SJCRH30 (cell line): ENCODE results near the gene KLHDC9. TPM values are rescaled to one million over a fixed set of nuclear protein-coding genes. Genes with fewer than 3 reads are reported as not detected.
A peak's percentile ranks its signal among the peaks of the same experiment; 100 is the strongest.
"Not testable (repeated sequence)": the region's sequence is repeated elsewhere in the genome, so short reads cannot be mapped to it uniquely, and the experiment has no call there.

Experiments used
- DNase-seq, 2 experiments: peaks; one replicate each; pipeline ENCODE4 v3.0.0-alpha.2; 2015 to 2020
- H3K27ac ChIP-seq: fragments of 250-450 bp; sonication (Bioruptor Pico); 2 replicates; pipeline ENCODE4 v1.5.1; 2020; ENCODE audit warnings: mild to moderate bottlenecking, moderate library complexity
- H3K27me3 ChIP-seq: fragments of 250-450 bp; sonication (Bioruptor Pico); 2 replicates; pipeline ENCODE4 v1.5.1; 2020; ENCODE audit warnings: mild to moderate bottlenecking, moderate library complexity
- H3K36me3 ChIP-seq: fragments of 250-450 bp; sonication (Bioruptor Pico); 2 replicates; pipeline ENCODE4 v1.5.1; 2020; ENCODE audit warnings: mild to moderate bottlenecking, moderate library complexity
- H3K4me1 ChIP-seq: fragments of 250-450 bp; sonication (Bioruptor Pico); 2 replicates; pipeline ENCODE4 v1.5.1; 2020; ENCODE audit warnings: mild to moderate bottlenecking, moderate library complexity
- H3K4me3 ChIP-seq: fragments of 250-450 bp; sonication (Bioruptor Pico); 2 replicates; pipeline ENCODE4 v1.5.1; 2020; ENCODE audit warnings: mild to moderate bottlenecking, moderate library complexity
- H3K9me3 ChIP-seq: fragments of 250-450 bp; sonication (Bioruptor Pico); replicated peaks from 2 replicates; pipeline ENCODE4 v1.5.1; 2020; ENCODE audit warnings: mild to moderate bottlenecking, moderate library complexity
- total RNA-seq: library from RNA; depleted of rRNA; stranded (reverse); fragments of >200 nt; shearing (Covaris generic); gene quantifications from 2 replicates; pipeline ENCODE4 v1.2.3, GENCODE V29; 2014; rRNA removed

KLHDC9 gene
- not detected in 2 replicates for total RNA-seq

GRCh38 chr1:161098210-161099068 is at the start of gene KLHDC9:
KLHDC9 (plus strand) TSS chr1:161098361; CDS start chr1:161098536, 175 bp downstream.
- H3K36me3 ChIP-seq, result peaks cover 16% of the 10 kb centered on the region
- no peaks in the 10 kb centered on the region for H3K4me1 ChIP-seq
- no peaks in the 10 kb centered on the region for H3K27me3 ChIP-seq
- no peak for DNase-seq
- H3K27ac ChIP-seq, result no peak within 1 kb of the TSS
- H3K4me3 ChIP-seq, result no peak within 1 kb of the TSS
- H3K9me3 ChIP-seq, result no peaks in the 10 kb centered on the region

DNA sequence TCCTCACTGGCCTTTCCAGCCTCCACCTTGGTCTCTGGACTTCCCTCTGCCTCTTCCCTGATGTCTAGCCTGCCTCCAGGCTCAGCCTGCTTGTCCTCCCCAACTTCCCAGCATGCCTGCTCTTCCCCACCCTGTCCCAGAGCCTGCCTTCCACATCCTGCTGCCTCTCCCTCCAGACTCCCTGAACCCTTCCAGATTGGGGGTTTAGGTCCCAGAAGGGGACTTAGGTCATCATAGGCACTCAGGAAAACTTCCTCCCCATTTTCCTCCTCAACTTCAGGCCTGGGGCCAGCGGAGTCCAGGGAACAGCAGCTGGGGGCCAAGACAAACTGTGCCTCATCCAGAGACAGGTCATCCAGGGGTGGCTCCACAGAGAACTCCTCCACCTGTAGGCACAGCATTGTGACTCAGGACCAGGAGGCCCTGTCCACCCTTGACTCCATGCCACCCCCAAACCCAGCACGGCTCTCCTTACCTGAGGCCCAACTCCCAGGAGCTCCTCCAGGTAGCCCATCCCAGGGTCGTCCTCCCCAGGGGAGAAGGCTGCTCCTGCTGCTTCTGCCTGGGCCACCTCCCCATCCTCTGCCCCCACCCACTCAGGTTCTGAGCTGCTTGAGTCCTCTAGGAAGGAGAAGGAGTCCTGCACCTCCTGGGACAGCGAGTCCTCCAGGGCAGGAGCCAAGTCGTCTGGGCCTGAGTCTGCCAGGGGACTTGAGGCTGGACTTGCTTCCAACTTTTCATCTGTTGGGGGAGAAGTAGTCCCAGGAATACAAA is 49.0 kb upstream of the KLHDC9 start:
- Histone ChIP-seq H3K4me1 (peaks cover 3% of the 10 kb centered on the region; the same call in 1 of the 2 replicates), H3K9me3 (peaks cover 13% of the 10 kb centered on the region), H3K4me3 (no peak overlapping the region), H3K27ac (no peak overlapping the region), H3K27me3 (no peaks in the 10 kb centered on the region), H3K36me3 (no peaks in the 10 kb centered on the region)
- DNase-seq, result no peak

- no peaks in the 10 kb centered on the region for H3K36me3 ChIP-seq
- no peak for DNase-seq
- no peak overlapping the region for H3K27ac ChIP-seq
- H3K4me1 ChIP-seq, result no peaks in the 10 kb centered on the region
- H3K9me3 ChIP-seq, result peaks cover 13% of the 10 kb centered on the region
- no peaks in the 10 kb centered on the region for H3K27me3 ChIP-seq
- H3K4me3 ChIP-seq, result no peak overlapping the region
These were observed 46.9 kb upstream of the KLHDC9 start for GRCh38 chr1:161051219-161051618.

DNA sequence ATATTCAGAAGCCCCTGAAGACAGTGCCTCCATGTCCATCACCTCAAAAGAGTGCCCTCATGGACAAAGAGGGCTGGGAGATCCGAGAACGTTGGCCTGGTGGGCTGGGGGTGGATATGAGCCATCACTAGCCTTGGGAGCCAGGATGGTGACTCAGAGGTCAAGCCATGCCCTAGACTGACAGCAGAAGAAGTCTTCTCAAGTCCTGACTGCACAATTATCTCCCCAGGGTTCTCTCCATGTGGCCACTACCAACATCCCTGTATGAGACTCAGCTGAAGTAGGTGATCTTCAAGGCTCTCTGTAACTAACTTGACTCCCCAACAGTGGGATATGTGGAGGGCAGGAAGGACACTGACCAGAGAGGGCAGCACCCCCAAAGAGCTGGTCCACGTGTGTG is 45.3 kb upstream of the KLHDC9 start:
- no peak overlapping the region for H3K27ac ChIP-seq
- no peaks in the 10 kb centered on the region for H3K27me3 ChIP-seq
- H3K9me3 ChIP-seq, result 0 out of 2 replicates have a peak, but pooled peaks cover 6% of the 10 kb centered on the region
- no peaks in the 10 kb centered on the region for H3K36me3 ChIP-seq
- H3K4me3 ChIP-seq, result no peak overlapping the region
- H3K4me1 ChIP-seq, result no peaks in the 10 kb centered on the region
- no peak for DNase-seq

DNA sequence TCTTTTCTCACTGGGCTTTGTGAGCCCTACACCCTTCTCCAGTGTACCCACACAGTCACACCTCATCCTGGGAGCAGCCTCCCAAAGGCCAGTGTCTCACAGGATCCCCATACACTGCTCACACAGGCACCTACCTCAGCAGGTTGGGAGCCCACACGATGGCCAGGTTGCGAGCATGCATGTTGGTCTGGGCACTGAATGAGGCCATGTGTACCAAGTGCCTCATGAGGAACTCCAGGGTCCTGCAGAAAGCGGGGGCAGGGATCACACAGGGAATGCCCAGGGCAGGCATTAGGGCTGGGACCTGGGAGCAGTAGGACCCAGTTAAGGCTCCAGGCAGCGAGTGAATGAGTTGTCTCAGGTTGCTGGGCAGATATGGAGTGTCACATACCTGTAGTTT is 43.9 kb upstream of the KLHDC9 start:
- Histone ChIP-seq H3K27me3 (no peaks in the 10 kb centered on the region), H3K27ac (no peak overlapping the region), H3K4me1 (no peaks in the 10 kb centered on the region), H3K4me3 (no peak overlapping the region), H3K9me3 (0 out of 2 replicates have a peak, but pooled peaks cover 6% of the 10 kb centered on the region), H3K36me3 (no peaks in the 10 kb centered on the region)
- no peak for DNase-seq

- Histone ChIP-seq H3K4me1 (no peaks in the 10 kb centered on the region), H3K36me3 (no peaks in the 10 kb centered on the region)
These were observed 43.4 kb upstream of the KLHDC9 start for GRCh38 chr1:161054805-161055204.

GRCh38 chr1:161059293-161059692 is 38.9 kb upstream of the KLHDC9 start:
- no peak overlapping the region for H3K27ac ChIP-seq
- DNase-seq, result no peak
- H3K4me3 ChIP-seq, result no peak overlapping the region
- no peaks in the 10 kb centered on the region for H3K4me1 ChIP-seq
- H3K27me3 ChIP-seq, result no peaks in the 10 kb centered on the region
- H3K9me3 ChIP-seq, result no peaks in the 10 kb centered on the region
- no peaks in the 10 kb centered on the region for H3K36me3 ChIP-seq

More at GRCh38 chr1:161054805-161055204, 43.4 kb upstream of the KLHDC9 start:
- no peaks in the 10 kb centered on the region for H3K27me3 ChIP-seq
- H3K27ac ChIP-seq, result no peak overlapping the region
- DNase-seq, result no peak
- H3K9me3 ChIP-seq, result no peaks in the 10 kb centered on the region
- no peak overlapping the region for H3K4me3 ChIP-seq

DNA sequence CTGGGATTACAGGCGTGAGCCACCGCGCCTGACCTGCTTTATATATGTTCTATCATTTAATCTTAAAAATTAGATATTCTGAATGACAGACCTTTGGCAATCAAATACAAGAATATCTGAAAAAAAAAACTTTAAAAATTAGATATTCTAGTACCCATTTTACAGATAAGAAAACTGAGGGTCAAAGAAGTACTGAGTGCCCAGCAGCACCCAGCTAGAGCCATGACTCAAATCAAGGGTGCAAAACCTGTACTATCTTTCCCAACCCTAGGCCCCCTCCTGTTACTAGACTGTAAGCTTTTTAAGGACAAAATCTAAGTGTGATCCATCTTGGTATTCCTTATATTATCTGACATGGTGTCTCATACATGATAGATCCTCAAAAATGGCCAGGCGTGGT is 36.7 kb upstream of the KLHDC9 start:
- Histone ChIP-seq H3K27ac (no peak overlapping the region), H3K27me3 (no peaks in the 10 kb centered on the region), H3K9me3 (no peaks in the 10 kb centered on the region), H3K4me3 (no peak overlapping the region), H3K4me1 (no peaks in the 10 kb centered on the region), H3K36me3 (no peaks in the 10 kb centered on the region)
- no peak for DNase-seq

DNA sequence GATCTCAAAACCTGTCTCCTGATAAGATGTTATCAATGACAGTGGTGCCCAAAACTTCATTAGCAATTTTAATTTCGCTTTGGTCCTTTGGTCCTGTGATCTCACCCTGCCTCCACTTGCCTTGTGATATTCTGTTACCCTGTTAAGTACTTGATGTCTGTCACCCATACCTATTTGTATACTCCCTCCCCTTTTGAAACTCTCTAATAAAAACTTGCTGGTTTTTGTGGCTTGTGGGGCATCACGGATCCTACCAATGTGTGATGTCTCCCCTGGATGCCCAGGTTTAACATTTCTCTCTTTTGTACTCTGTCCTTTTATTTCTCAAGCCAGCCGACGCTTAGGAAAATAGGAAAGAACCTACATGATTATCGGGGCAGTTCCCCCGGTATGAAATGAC is 34.2 kb upstream of the KLHDC9 start:
- H3K27ac ChIP-seq, DNase-seq, H3K9me3 ChIP-seq, H3K4me1 ChIP-seq, H3K27me3 ChIP-seq, H3K4me3 ChIP-seq, H3K36me3 ChIP-seq: not testable (repeated sequence)

GRCh38 chr1:161065681-161066080 is 32.5 kb upstream of the KLHDC9 start:
- H3K9me3 ChIP-seq, DNase-seq, H3K27ac ChIP-seq, H3K4me1 ChIP-seq, H3K36me3 ChIP-seq, H3K4me3 ChIP-seq, H3K27me3 ChIP-seq: not testable (repeated sequence)

DNA sequence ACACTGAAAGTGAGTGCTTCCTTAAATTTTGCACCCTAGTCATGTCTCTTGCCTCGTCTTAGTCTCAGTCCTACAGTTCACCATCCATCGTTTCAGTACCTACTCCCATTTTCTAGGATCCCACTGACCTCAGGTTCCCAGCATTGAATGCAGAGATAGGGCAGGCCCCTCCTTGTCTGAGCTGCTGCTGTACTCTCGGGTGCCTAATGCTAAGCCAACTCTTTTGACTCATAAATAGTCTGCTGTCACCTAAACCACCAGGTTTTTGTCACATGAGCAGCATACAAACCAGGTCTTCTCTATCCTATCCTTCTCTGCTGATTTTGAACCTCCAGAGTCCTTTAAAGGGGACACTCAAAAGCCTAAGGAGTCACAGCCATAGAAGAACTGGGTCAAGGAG is 31.5 kb upstream of the KLHDC9 start:
- no peak overlapping the region for H3K4me3 ChIP-seq
- H3K9me3 ChIP-seq, result no peaks in the 10 kb centered on the region
- H3K27ac ChIP-seq, result no peak overlapping the region
- no peaks in the 10 kb centered on the region for H3K4me1 ChIP-seq
- H3K36me3 ChIP-seq, result no peaks in the 10 kb centered on the region
- no peak for DNase-seq
- no peaks in the 10 kb centered on the region for H3K27me3 ChIP-seq

DNA sequence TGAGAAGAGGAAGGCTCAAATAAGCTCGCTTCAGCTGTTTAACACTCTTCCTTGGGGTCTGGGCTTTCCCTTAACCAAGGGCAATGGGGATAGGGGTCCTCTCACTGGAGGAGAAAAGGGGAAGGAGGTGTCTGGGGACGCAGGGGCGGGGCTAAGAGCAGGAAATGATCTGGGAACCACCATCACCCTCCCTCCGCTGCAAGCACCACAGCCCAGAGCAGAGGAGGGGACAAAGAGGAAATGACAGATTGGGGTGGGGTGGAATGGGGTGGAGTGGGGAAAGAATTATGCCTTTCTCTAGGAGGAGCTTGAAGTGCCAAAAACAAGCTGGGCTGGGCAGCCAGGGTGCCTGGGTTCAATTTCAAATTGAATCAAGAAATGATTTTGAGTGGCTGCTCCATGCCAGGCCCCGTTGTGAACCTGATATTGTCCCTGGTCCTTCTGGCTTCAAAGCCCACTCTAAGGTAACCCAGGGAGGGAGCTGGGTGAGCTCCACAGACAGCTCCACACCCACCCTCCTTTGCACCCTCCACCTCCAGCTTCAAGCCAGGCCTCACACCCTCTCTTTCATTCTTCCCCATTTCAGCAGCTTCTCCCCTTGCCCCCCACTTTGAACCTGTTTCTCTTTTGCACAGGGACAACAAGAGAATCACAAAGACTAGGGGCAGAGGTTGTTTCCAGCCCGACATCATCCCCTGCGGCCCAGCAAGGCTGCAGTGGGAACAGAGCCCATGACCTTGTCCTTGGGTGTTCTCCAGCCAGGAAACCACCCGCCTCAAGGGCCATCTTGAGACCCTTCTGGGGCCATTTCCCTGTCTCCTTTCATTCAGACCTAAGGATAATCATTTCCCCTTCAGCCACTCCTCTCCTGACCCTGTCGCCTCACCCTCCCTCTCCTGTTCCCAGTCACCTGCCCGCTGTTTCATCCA is 29.6 kb upstream of the KLHDC9 start:
- no peaks in the 10 kb centered on the region for H3K36me3 ChIP-seq
- H3K9me3 ChIP-seq, result no peaks in the 10 kb centered on the region
- no peak for DNase-seq
- H3K4me3 ChIP-seq, result no peak overlapping the region
- no peak overlapping the region for H3K27ac ChIP-seq
- no peaks in the 10 kb centered on the region for H3K4me1 ChIP-seq
- no peaks in the 10 kb centered on the region for H3K27me3 ChIP-seq

DNA sequence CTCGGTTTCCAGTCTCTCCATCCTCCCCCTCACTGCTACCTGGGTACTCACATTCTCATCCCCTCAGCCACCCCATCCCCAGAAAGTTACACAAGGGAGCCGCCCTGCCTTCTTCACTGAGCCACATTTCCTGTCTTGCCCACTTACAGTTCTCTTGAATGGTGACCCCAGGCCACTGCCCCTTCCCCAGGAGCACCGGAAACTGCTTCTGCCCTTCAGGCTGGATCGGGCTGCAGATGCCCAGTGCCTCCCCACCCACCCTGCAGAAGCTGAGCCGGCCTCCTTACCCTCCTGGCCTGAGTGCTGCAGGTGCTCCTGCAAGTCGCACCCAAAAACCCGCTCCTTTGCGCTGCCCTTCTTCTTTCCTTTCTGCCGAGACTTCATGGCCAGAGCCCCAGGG is 28.9 kb upstream of the KLHDC9 start:
- Histone ChIP-seq H3K4me3 (no peak overlapping the region), H3K36me3 (no peaks in the 10 kb centered on the region), H3K4me1 (no peaks in the 10 kb centered on the region), H3K27ac (no peak overlapping the region), H3K27me3 (no peaks in the 10 kb centered on the region), H3K9me3 (no peaks in the 10 kb centered on the region)
- no peak for DNase-seq

DNA sequence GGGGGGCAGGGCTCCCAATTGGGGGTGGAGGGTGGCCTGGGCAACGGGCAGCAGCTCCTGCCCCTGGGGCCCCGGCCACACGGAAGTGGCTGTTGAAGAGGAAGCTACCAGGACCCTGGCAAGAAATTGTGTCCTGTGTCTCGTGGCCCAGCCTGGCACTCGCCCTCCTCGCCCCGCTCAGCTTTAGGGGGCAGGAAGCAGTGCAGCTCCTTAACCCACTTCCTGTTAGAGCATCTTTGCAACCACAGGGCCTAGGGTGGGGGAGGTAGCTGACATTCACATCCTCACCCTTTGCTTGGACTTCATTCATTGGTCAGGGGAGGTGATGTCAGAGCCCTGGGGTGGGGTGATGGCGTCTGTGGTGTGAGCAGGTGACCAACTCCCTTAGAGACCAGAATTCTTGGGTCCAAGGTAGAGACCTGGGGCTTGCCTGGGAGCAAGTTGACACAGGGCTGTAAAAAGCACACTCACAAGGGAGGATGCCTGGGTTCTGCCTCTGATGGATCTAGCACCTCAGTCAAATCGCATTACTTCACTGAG is 28.4 kb upstream of the KLHDC9 start, which contains the start of gene ARHGAP30:
TSS of gene ARHGAP30 (minus strand) at position 161 of the 540 bp plus-strand sequence. CDS start 267 bp downstream, outside the sequence.
- H3K4me3 ChIP-seq, result no peak within 1 kb of the TSS
- DNase-seq, result peak; percentile 16 to 21
- H3K36me3 ChIP-seq, result no peaks in the 10 kb centered on the region
- H3K4me1 ChIP-seq, result peaks cover 4% of the 10 kb centered on the region; the same call in 1 of the 2 replicates
- H3K27me3 ChIP-seq, result no peaks in the 10 kb centered on the region
- no peaks in the 10 kb centered on the region for H3K9me3 ChIP-seq
- H3K27ac ChIP-seq, result no peak within 1 kb of the TSS
